ENCODE data around the gene CROT.

CROT gene

DNA sequence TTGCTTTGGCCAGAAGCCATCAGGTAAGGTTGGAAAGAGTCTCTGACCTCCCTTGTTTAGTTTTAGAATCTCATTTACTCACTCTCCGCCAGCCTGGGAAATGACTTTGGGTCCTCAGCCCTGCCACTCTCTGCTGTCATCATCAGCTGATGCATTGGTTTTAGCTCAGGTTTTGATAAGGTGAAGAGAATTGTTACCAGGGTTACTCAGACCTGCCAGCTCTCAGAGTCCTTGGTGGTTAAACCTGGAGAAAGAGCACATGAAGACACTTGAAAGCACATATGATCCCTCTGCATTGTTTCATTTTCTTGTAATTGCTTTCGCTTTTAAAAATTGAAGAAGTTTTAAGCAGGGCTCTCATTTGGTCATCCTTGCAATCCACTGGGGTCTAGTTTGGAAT lies 4.0 kb upstream of the CROT start:
- DNase-seq (ENCODE audit: low read depth, low spot score) = no peak

DNA sequence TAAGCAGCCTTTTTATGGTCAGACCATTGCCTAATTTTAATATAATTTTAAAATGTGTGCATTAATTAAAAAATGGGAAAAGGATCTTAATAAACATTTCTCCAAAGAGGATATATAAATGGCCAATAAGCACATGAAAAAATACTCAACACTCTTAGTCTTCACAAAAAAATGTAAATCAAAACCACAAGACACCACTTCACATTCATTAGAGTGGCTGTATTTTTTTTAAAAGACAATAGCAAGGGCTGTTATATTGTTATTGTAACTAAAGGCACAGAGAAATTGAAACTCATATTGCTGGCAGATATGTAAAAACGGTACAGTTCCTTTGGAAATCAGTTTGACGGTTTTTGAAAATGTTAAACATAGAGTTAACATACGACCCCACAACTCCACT lies 3.2 kb upstream of the CROT start:
- DNase-seq (ENCODE audit: low read depth, low spot score) = no peak

DNA sequence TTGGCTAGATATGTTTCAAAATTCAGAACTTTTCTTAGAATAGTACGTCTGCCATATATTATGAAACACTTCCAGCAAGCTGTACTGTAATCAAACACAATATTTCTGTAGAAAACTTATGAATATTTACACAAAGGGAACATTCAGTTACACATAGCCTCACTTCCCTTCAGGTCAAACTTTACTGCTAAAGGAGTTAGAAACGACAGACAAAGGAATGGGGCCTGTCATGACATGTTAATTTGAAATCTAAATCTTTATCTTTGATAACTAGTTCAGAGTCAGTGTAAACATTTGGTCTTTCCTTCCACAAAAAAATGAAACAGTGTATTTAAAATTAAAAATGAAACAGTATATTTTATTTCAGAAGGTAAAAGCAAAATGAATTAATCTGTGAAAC lies 1.0 kb upstream of the CROT start:
- DNase-seq (ENCODE audit: low read depth, low spot score) = no peak

DNA sequence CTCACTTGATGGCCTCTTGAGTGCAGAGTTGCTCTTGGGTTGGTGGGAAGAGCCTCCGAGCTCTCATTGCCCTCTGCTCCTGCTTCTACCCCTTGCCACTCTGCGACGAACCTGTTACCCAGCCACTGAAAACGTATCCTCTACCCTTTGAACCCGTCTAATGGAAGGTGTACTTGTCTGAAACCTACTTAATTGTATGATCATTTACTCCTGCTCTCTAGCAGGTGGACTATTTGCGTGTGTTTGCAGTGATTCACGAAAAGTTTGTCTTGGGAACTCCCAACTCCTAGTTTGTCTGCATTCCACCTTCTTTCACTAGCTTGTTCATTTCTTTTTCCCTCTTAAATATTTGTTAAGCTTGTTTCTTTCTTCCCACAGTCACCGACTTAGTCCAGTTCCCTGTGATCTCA lies 503 bp downstream of the CROT start:
- no peak for DNase-seq (ENCODE audit: low read depth, low spot score)

DNA sequence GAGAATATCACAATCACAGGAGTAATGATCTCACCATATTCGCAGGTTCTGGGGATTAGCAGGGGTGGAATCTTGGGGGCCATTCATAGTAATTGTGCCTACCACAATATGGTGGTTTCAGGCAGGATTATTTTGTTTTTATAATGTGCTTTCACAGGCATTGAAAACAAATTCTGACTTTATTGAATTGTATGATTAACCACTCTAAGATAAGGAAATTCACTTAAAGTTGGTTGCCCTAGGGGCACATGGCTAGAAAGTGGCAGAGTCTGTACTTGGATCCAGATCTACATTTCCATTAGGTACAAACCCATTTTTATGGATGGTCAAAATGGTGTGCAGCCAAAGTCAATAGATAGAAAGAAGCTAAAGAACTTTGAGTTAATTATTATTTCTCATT lies 1.7 kb downstream of the CROT start:
- DNase-seq (ENCODE audit: low read depth, low spot score) = no peak

DNA sequence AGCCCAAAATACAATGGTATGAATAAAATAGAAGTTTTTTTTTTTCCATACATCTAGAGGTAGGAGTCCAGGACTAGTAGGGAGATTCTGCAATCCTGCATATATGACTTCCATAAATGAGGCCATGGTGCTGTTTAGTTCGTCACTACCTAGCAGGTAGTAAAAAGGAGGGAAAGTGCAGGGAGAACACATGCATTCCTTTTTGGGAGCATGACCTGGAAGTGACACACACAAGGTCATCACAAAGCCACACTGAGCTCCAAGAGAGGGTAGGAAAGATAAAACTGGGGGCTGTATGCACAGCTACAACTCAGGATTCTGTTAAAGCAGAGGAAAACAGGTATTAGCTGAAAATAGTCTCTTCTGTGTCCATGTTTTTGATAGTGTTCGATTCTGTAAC lies 2.2 kb downstream of the CROT start:
- no peak for DNase-seq (ENCODE audit: low read depth, low spot score)

DNA sequence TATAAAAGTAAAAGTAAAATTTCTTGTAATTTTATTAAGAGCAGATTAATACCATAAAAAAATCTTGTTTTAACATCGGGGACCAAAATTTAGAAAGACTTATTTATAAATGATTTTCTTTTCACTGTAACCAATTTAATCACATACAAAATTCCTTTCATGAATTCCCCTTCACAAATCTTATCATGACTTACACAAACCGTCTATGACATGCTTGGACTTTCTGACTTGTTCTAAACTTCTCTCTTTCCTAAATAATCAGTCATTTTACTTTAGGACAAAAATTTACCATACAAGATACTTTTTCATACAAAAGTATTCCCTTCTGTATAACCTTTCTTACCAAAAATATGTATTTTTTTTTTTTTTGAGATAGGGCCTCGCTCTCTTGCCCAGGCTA lies 9.3 kb downstream of the CROT start:
- DNase-seq (ENCODE audit: low read depth, low spot score) = no peak

DNA sequence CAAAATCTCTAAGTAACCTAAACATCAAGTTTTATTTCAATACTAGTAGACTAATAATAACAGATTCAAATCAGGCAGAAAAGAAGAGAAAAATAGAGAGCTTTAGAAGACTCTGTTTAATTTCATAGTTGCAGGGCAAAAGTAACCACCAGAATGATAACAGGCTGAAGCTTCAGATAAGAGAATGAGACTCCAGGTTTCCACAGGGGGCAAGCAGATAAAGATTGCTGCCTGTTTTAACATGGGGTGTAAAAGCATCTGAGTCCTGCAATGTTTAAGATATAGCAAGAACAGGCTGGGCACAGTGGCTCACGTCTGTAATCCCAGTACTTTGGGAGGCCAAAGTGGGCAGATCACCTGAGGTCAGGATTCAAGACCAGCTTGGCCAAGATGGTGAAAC lies 11.0 kb downstream of the CROT start:
- no peak for DNase-seq (ENCODE audit: low read depth, low spot score)

DNA sequence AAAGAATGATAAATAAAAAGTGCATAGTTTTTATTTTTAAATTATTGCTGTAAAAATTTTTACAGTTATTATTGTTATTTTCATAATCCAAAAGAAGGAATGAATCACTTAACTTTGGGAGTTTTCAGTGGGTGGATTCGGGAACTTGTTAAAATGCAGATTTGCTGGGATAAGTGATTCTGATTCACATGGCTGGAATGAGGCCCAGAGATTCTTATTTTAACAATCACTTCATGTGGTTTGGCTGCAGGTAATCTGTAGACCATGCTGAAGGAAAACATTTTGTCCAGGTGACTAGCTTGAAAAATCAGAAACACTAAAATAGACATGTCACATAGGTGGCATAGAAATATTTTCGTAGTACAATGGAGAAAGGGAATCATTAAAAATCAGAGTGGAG lies 13.9 kb downstream of the CROT start:
- no peak for DNase-seq (ENCODE audit: low read depth, low spot score)

DNA sequence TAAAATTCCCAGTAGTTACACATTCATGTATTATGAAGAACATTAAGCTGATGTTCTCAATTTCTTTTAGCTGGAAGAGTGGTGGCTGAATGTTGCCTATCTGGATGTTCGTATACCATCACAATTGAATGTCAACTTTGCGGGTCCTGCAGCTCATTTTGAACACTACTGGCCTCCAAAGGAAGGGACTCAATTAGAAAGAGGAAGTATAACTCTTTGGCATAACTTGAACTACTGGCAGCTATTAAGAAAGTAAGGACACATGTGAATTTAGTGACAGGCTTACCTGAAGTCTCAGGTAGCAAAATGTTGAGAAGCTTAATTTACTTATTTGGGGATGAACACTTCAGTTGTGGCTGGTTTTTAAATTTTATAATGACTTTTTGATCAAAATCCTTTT lies 15.9 kb downstream of the CROT start:
- DNase-seq (ENCODE audit: low read depth, low spot score) = no peak

DNA sequence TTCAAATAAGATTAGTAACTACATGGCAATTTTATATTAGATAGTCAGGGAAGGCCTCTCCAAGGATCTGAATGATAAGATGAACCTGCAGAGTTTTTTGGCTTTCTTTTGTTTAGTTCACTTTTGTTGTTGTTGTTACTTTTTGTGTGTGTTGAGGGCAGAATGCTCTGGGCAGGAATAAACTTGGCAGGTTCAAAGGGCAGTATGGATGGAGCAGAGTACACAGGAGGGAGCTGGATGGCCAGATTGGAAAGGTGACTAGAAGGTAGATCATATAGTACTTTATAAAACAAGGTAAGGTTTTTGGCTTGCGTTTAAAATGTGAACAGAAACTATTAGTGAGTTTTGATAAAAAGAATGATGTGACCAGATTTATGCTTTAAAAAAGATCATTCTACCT lies 17.9 kb downstream of the CROT start:
- no peak for DNase-seq (ENCODE audit: low read depth, low spot score)

DNA sequence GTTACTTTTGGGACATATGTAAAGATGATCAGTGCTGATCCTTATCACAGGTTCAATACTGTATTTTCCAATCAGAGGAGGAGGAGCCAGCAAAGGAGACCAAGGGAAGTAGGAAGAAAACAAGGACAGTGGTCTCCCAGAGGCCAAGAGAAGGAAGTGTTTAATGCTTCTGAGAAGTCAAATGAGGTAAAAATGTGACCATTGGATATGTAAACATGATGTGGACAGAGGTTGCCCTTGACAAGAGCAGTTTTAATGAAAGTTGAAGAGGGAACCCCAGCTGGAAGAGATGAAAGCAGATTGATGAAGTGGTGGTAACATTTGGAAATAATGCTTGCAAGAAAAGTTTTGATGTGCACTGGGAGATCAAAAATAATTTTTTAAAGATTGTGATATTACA lies 18.8 kb downstream of the CROT start:
- no peak for DNase-seq (ENCODE audit: low read depth, low spot score)

DNA sequence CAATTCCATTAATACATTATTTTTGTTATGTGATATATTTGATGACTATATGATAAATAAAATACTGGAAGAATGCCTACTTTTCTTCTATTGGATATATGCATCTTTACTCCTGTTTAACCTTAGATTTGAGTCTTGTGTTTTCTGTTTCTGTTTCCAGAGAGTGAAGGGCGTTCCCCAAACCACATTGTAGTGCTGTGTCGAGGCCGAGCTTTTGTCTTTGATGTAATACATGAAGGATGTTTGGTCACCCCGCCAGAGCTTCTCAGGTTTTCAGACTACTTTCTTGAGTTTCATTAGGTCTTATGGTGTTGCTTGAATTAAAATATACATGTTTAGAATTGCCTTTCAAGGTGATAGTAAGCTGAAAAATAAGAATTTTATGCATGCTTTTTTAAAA lies 23.8 kb downstream of the CROT start:
- DNase-seq (ENCODE audit: low read depth, low spot score) = no peak

DNA sequence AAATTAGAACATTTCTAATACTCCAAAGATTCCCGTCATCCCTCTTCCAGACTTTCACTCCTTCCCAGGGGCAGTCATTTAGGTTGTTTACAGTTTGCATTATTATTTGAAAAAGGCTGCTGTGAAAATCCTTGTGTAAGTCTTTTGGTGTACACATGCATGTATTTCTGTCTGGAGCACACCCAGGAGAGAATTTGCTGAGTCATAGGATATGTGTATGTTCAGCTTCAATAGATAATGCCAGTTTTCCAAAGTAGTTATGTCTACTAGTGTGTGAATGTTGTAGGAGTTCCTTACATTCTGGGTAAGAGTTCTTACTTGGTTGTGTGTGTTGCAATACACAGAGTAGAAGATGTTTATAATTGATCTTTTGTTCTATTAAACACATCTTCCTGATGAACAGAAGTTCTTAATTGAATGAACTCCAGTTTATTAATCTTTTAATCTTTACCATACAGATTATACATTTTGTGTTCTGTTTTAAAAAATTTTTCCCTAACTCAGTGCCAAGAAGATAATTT lies 25.3 kb downstream of the CROT start:
- no peak for DNase-seq (ENCODE audit: low read depth, low spot score)

DNA sequence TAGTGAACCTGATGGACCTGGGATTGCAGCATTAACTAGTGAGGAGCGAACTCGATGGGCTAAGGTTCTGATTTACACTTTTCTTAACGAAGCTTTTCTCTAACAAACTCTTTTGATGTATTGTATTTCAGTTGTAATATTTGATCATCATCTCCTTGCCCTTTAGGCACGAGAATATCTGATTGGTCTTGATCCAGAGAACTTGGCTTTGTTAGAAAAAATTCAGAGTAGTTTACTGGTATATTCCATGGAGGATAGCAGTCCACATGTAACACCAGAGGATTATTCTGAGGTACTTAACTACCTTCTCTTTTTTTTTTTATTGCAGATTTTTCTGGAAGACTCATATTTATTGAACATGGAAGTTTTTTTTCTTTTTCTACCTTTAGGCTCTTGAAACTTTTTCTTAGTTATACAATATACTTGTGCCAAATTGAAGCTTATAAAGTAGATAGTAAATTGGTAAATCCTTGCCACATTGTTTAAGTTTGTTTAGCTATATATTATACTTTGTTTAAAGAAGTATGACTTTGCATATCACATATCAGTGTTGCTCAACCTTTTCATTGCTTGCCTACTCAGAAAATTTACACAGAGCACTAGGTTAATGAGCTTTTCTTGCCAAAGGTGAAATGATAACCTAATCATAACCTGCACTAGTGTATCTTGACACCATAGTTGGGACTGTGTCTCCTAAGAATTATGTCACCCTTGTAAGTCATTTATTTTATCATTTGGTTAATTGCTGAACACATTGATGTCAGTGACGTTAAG lies 30.4 kb downstream of the CROT start:
- DNase-seq (ENCODE audit: low read depth, low spot score) = no peak

DNA sequence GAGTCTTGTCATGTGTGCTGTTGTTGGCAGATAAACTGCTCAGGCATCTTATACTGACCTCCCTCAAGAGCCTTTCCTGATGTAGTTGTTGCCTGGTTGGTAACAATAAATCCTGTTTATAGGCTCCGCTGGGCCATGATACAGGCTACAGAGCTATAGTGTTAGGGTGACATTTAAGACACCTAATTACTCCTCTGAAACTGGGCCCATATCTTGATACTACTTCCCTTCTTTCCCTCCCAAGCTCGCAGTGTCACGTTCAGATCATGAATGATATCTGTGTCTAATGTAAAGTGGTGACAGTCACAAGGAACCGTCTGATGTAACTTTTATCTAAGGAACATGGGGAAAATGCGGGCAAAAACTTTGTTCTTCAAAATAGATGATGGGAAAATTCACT lies 35.4 kb downstream of the CROT start:
- DNase-seq (ENCODE audit: low read depth, low spot score) = no peak

DNA sequence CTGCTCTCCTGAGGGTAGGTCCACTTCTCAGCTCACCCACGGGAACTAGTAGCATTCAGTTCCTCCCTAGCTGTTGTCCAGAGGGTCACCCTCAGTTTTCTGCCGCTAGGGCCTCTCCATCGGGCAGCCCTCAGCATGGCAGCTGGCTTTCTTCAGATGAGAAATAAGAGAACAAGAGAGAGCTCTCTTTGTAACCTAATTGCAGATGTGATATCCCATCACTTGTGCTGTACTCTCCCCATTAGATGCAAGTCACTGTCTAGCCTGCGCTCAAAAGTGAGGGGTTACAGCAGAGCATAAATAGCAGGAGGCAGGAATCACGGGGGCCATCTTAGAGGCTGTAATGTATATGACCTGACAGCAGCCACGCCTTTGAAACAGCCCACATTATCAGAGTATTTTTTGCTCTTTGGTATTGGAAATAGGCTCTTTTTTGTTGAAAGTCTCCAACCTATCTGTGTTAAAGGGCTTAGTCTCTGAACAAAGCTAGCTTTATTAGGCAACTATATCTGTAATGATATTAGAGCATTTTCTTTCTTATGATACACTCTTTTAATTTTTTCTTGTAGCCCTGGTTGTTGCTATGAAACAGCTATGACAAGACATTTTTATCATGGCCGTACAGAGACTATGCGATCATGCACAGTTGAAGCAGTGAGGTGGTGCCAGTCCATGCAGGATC lies 45.7 kb downstream of the CROT start:
- no peak for DNase-seq (ENCODE audit: low read depth, low spot score)

DNA sequence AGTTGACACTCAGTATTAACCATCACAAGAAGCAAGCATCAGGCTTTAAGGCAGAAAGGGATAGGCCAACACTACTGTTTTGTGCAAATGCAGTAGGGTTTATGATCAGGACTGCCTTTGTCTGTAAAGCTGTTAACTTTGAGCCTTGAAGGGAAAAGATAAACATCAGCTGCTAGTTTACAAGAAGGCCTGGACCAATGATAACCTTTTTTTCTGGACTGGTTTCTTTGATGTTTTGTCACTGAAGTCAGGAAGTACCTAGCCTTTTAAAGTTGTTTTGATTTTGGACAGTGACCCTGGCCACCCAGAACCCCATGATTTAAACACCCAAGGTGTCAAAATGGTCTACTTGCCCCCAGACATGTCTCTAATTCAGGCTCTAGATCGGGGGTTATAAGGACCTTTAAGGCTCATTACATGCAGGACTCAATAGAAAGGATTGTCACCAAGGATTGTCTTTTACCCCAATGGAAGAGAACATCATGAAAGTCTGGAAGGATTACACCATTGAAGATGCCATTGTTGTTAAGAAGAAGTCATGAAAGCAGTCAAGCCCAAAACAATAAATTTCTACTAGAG lies 50.1 kb downstream of the CROT start:
- no peak for DNase-seq (ENCODE audit: low read depth, low spot score)

DNA sequence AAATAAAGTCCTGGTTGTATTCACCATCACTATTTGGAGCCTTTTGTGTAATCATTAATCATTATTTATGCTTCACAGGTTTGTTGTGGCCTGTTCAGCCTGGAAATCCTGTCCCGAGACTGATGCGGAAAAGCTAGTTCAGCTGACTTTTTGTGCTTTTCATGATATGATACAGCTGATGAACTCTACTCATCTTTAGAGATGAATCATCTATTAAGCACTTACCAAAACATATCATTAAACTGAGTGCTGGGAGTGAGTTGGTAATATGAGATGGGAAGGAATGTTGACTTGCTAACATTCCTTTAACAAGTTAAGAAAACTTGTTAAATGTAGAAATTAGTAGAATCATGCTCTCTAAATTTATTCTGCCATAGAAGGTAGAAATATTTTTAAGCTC lies 53.0 kb downstream of the CROT start:
- DNase-seq (ENCODE audit: low read depth, low spot score) = no peak

DNA sequence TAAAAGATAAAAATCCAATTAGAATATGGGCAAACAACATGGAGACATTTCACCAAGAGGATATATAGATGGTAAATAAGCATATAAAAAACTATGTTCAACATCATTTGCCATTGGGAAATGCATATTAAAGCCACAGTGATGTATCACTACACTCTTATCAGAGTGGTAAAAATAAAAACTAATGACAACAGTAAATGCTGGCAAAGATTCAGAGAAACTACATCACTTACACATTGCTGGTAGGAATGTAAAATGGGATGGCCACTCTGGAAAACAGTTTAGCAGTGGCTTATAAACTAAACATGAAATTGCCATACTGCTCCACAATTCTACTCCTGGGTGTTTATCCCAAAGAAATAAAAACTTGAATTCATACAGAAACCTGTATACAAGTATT lies 59.2 kb downstream of the CROT start:
- no peak for DNase-seq (ENCODE audit: low read depth, low spot score)

DNA sequence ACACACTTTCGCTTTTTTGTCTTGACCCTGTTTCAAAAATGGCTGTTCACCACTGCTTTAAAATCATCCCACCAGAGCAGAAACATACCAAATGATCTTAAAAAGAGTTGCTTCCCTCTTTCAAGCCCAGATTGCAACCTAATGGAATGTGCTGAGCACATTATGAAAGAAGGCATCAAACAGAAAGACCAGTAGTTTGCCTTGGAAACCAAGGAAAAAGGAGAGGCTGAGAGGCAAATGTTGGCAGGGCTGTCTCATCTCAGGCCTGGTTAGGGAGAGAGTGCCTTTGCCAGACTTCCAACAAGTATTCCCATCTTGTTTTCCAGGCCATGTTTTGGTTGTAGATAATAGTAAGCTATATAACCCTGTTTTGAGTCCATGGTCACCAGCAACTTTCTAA lies 65.7 kb downstream of the CROT start:
- no peak for DNase-seq (ENCODE audit: low read depth, low spot score)

DNA sequence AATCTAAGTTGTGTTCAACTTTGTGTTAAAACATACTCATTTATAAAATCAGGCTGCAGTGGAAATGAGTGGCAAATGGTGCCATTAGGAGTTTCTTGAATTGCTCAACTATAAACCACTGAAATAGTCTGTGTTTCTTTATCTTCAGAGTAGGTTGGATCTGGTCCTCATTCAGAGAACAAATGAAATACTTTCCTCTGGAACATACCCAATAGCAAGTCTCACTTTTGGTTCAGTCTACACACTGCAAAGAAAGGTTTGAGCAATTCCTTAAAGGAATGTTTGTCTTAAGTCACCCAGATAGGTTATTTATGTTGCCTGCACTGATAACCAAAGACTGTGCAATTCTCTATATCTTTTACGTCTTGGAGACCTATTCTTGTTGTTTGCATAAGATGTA lies 67.6 kb downstream of the CROT start:
- DNase-seq (ENCODE audit: low read depth, low spot score) = no peak
